ENCODE results near the gene ENOPH1.

The ENOPH1 gene

DNA sequence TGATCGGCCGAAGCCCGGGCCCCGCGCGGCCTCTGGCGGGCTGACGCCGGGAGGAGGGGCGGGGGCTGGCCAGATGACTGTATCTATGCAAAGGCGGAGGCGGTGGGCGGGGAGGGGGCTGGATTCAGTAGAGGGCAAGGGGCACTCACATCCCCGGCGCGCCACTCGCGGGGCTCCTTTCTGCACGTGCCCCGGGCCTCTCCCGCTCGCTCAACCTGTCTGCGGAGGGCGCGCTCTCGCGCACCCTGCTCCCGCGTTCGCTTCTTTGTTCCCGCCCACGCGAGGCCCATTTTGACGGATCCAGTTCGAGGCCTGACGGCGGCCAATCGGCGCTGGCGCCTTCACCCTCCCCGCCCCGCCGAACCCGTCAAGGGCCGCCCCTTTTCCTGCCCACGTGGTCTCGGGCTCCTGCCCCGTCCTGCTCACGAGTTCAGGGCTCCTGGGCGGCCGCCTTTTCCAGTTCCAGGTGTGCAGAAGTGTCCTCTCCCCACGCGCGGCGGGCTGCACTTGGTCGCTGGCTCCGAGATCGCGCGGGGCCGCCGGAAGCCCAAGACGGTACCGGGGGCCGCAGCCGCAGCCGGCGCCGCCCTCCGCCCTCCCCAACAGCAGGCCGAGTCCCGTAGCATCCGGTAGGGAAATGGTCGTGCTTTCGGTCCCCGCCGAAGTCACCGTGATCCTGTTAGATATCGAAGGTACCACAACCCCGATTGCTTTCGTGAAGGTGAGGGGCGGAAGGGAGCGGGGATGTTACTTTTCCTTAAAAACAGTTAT lies at the start of gene ENOPH1, which contains the start of gene HNRNPDL:
Gene ENOPH1 (plus strand): TSS at position 398 of the 771 bp plus-strand sequence. CDS start 240 bp downstream, at position 638.
Gene HNRNPDL (minus strand): TSS at position 270 of the 771 bp plus-strand sequence. CDS start 772 bp downstream, outside the sequence.
- peaks cover 78% of the 10 kb centered on the region for H3K79me2 ChIP-seq (ENCODE audit: insufficient read depth, low read length)
- no peaks in the 10 kb centered on the region for H3K27me3 ChIP-seq (ENCODE audit: low read length)
- no peak within 1 kb of the TSS for H2AFZ ChIP-seq (ENCODE audit: low read depth, low read length, severe bottlenecking)
- peaks cover 32% of the 10 kb centered on the region for H3F3A ChIP-seq (ENCODE audit: insufficient read depth)
- peak within 1 kb of the TSS; percentile 95 for H3K4me2 ChIP-seq (ENCODE audit: low read depth, low read length, poor library complexity, severe bottlenecking)
- peaks cover 36% of the 10 kb centered on the region for H3K36me3 ChIP-seq (ENCODE audit: low read length)
- H3K9me2 ChIP-seq (replicated peaks; ENCODE audit: insufficient read depth, low read length) = no peaks in the 10 kb centered on the region
- H3K9me3 ChIP-seq (ENCODE audit: insufficient read depth, low read length) = no peaks in the 10 kb centered on the region
- peak within 1 kb of the TSS; percentile 82 for H3K4me3 ChIP-seq (ENCODE audit: insufficient read depth, low read length, poor library complexity, severe bottlenecking)
- peaks cover 37% of the 10 kb centered on the region for H4K20me1 ChIP-seq (ENCODE audit: low read depth, low read length)
- TF ChIP-seq, protein P1, sequence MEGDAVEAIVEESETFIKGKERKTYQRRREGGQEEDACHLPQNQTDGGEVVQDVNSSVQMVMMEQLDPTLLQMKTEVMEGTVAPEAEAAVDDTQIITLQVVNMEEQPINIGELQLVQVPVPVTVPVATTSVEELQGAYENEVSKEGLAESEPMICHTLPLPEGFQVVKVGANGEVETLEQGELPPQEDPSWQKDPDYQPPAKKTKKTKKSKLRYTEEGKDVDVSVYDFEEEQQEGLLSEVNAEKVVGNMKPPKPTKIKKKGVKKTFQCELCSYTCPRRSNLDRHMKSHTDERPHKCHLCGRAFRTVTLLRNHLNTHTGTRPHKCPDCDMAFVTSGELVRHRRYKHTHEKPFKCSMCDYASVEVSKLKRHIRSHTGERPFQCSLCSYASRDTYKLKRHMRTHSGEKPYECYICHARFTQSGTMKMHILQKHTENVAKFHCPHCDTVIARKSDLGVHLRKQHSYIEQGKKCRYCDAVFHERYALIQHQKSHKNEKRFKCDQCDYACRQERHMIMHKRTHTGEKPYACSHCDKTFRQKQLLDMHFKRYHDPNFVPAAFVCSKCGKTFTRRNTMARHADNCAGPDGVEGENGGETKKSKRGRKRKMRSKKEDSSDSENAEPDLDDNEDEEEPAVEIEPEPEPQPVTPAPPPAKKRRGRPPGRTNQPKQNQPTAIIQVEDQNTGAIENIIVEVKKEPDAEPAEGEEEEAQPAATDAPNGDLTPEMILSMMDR (IDR thresholded peaks at IDR 0.05; ENCODE audit: insufficient read depth, low read length, poor library complexity, severe bottlenecking) = no peak
- no peak for TF ChIP-seq EZH2phosphoT487 (conservative IDR thresholded peaks at IDR 0.05; ENCODE audit: low read length)
- H3K27ac ChIP-seq (ENCODE audit: low read depth, low read length) = peak within 1 kb of the TSS; percentile 91
- peak within 1 kb of the TSS; percentile 97 for H3K9ac ChIP-seq (ENCODE audit: low read length)

DNA sequence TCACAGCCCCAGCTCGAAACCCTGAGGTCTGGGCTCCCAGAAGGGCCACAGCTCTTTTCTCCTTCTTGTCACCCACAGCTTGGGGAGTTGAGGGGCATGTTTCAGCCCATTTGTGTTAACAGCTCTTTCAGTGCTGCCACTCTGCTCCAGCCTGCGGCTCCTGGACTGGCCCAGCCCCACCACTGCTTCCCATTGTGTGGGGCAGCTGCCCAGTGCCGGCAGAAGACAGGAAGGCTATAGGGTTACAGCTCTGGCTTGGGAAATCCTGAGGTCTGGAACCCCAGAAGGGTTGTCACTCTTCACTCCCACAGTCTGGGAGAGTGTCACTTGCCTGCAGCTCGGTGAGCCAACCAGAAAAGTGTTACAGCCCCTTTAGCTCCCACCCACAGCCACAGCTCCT lies 49.6 kb upstream of the ENOPH1 start:
- H3K9me3 ChIP-seq (ENCODE audit: insufficient read depth, low read length) = no peaks in the 10 kb centered on the region
- no peak overlapping the region for H3K4me3 ChIP-seq (ENCODE audit: insufficient read depth, low read length, poor library complexity, severe bottlenecking)
- no peaks in the 10 kb centered on the region for H3K79me2 ChIP-seq (ENCODE audit: insufficient read depth, low read length)
- no peak overlapping the region for H3K9ac ChIP-seq (ENCODE audit: low read length)
- no peak overlapping the region for H3K4me2 ChIP-seq (ENCODE audit: low read depth, low read length, poor library complexity, severe bottlenecking)
- no peak overlapping the region for H3K27ac ChIP-seq (ENCODE audit: low read depth, low read length)
- H2AFZ ChIP-seq (ENCODE audit: low read depth, low read length, severe bottlenecking) = no peak overlapping the region
- H4K20me1 ChIP-seq (ENCODE audit: low read depth, low read length) = no peaks in the 10 kb centered on the region
- no peaks in the 10 kb centered on the region for H3K9me2 ChIP-seq (replicated peaks; ENCODE audit: insufficient read depth, low read length)
- no peak for TF ChIP-seq EZH2phosphoT487 (conservative IDR thresholded peaks at IDR 0.05; ENCODE audit: low read length)
- TF ChIP-seq, protein P1 (IDR thresholded peaks at IDR 0.05; ENCODE audit: insufficient read depth, low read length, poor library complexity, severe bottlenecking) = no peak
- H3F3A ChIP-seq (ENCODE audit: insufficient read depth) = no peaks in the 10 kb centered on the region
- no peaks in the 10 kb centered on the region for H3K27me3 ChIP-seq (ENCODE audit: low read length)
- no peaks in the 10 kb centered on the region for H3K36me3 ChIP-seq (ENCODE audit: low read length)

DNA sequence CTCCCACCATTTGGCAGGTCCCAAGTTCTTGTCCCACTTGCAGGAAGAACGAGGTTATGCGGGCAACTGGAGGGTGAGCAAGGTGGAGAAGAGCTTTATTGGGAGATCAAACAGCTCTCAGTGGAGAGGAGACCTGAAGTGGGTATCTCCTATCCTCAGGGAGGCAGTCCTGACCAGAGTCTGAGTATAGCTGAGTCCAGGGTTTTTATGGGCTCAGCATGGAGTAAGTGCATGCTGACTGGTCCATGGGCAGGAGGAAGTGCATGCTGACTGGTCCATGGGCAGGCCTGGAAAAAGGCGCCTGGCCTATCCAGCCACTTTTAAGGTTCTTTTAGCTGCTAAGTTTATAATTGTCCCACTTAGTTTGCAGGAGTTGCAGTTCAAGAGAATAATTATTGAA lies 49.2 kb upstream of the ENOPH1 start:
- Histone ChIP-seq H2AFZ (ENCODE audit: low read depth, low read length, severe bottlenecking) (no peak overlapping the region), H3K79me2 (ENCODE audit: insufficient read depth, low read length) (no peaks in the 10 kb centered on the region), H3K27ac (ENCODE audit: low read depth, low read length) (no peak overlapping the region), H3K9me3 (ENCODE audit: insufficient read depth, low read length) (no peaks in the 10 kb centered on the region), H3K9ac (ENCODE audit: low read length) (no peak overlapping the region), H3K4me3 (ENCODE audit: insufficient read depth, low read length, poor library complexity, severe bottlenecking) (no peak overlapping the region), H3K4me2 (ENCODE audit: low read depth, low read length, poor library complexity, severe bottlenecking) (no peak overlapping the region), H3F3A (ENCODE audit: insufficient read depth) (no peaks in the 10 kb centered on the region), H4K20me1 (ENCODE audit: low read depth, low read length) (no peaks in the 10 kb centered on the region), H3K36me3 (ENCODE audit: low read length) (no peaks in the 10 kb centered on the region), H3K9me2 (replicated peaks; ENCODE audit: insufficient read depth, low read length) (no peaks in the 10 kb centered on the region), H3K27me3 (ENCODE audit: low read length) (no peaks in the 10 kb centered on the region)
- TF ChIP-seq, protein P1 (IDR thresholded peaks at IDR 0.05; ENCODE audit: insufficient read depth, low read length, poor library complexity, severe bottlenecking) = no peak
- no peak for TF ChIP-seq EZH2phosphoT487 (conservative IDR thresholded peaks at IDR 0.05; ENCODE audit: low read length)

All from SU-DHL-6 (cell line).